Renal cortical epithelial cell (primary cell): ENCODE measurements around the gene PLXNA2. TPM values are rescaled to one million over a fixed set of nuclear protein-coding genes. Genes with fewer than 3 reads are reported as not detected.

ENCODE experiments used
- DNase-seq: peaks from one replicate; pipeline ENCODE4 v3.0.0-alpha.2; 2011; ENCODE audit warnings: low read depth
- total RNA-seq: library from RNA; depleted of rRNA; stranded (reverse); fragments of >200 nt; gene quantifications from 2 replicates; pipeline ENCODE4 v1.2.3, GENCODE V29; 2014

Gene PLXNA2
- total RNA-seq, 1 donor from 2014 or later, result 5.8 TPM

DNA sequence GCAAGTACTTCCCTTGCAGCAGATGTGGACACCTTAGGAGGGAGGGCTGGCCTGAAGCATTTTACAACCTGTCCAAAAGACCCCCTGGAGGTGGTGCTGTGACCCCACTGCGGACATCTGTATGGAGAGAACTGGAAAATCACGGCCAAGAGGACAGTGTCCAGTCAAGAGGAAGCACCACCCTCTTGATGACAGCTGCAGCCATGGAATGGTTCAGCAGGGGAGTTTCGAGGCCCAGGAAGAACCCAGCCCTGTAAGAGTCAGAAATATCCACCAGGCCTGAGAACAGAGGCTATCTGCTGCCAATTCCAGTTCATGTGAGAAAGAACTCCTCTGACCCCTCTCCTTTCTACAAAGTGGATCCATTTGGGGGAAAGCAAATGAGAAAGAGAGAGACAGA lies 126.8 kb downstream of the PLXNA2 start:
- no peak for DNase-seq

- no peak for DNase-seq
Measured at GRCh38 chr1:208115924-208116640, 128.1 kb downstream of the PLXNA2 start.

- DNase-seq, result no peak
Measured at GRCh38 chr1:208113011-208113410, 131.2 kb downstream of the PLXNA2 start.

- DNase-seq, result no peak
Measured at GRCh38 chr1:208112401-208112800, 131.8 kb downstream of the PLXNA2 start.

DNA sequence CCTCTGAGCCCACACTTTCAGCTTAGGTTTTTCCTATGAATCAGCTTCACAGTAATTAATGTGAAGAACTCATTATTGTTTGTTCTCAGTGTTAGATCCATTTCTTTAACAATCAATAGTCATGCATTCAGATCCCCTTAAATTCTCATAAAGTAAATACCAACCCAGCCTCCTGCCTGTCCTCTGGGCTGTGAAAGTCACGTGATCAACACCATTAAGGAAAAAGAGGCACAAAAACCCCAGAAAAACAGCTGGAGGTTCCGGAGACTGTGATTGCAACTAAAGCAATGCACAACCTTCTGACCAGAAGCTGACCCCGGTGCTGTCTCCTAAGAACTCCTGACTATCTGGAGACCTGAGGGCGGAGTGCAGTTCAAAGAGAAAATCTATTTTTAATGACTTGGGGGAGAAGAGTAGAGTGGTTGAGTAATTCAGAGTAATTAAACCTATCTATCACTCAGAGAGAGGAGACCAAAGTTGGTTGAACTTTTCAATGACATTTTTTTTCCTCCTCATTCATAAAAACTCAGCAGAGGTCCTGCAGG lies 132.5 kb downstream of the PLXNA2 start:
- DNase-seq, result no peak

GRCh38 chr1:208110296-208110695 lies 133.9 kb downstream of the PLXNA2 start:
- DNase-seq, result no peak

DNA sequence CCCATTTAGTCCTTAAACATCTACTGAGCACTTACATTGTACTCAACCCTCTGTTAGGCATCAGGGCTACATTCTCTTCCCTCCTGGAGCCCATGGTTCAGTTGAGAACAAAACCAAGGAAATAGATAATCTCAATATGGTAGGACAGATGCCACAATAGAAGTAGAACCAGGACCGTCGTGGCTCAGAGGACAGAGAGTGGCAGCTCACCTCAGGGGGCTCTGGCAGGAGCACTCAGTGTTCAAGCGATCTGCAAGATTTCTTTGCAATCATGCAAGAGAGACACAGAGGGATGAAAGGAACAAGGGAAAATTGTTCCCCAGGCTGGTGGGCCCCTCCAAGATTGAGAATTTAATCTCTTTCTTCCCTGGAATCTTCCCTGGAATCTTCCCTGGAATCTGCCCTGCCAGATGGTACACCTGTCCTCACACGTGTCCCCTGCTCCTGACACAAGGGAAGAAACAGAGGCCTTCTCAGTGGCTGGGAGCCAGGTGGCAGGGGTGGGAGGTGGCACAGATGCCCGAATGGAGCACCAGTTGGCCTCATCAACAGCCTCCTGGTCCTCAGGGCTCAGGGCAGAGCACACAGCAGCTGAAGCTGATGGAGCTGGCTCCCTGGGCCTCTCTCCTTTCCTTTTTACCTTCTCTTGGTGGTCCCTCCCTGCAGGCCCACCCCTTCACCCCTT lies 135.4 kb downstream of the PLXNA2 start:
- DNase-seq, result no peak

- peak; percentile 80 for DNase-seq
Measured at GRCh38 chr1:208108213-208108608, 136.0 kb downstream of the PLXNA2 start.

DNA sequence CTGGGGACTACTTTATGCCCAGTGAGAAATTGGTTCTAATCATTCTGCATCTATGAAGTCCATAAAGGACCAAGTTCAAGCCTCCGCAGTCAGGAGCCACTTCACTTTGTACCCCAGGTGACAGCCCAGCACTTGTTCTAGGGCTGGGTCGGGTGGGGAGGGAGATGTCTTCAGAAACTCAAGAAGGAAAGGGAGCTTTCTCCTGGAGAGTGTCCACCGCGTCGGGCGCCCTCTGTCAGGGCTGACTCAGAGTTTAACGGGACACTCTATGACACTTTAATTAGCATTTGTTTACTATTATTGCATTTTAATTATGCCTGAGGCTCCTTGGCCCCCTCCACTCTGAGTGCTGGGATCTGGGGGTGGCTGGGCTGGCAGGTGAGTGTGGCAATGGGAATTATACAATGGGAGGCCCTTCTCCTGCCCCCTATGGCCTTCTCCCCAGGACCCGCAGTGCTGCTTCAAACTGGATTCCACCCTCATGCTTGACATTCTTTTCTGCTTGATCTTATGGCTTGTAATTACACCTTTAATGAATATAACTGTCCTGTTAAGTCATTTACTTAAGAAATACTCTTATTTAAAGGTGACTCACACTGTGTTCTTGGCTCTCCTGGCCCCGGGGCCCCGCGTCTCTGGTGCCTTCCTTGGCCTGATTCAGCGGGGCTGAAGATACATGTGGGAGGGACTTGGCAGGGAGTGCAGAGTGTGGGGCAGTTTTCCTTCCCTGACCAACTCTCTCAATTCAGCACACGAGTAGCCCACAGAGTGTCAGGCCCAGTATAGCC lies 136.6 kb downstream of the PLXNA2 start:
- DNase-seq, result peak; percentile 94

- DNase-seq, result no peak
Measured at GRCh38 chr1:208106218-208106617, 138.0 kb downstream of the PLXNA2 start.

GRCh38 chr1:208105756-208106155 lies 138.4 kb downstream of the PLXNA2 start:
- no peak for DNase-seq

DNA sequence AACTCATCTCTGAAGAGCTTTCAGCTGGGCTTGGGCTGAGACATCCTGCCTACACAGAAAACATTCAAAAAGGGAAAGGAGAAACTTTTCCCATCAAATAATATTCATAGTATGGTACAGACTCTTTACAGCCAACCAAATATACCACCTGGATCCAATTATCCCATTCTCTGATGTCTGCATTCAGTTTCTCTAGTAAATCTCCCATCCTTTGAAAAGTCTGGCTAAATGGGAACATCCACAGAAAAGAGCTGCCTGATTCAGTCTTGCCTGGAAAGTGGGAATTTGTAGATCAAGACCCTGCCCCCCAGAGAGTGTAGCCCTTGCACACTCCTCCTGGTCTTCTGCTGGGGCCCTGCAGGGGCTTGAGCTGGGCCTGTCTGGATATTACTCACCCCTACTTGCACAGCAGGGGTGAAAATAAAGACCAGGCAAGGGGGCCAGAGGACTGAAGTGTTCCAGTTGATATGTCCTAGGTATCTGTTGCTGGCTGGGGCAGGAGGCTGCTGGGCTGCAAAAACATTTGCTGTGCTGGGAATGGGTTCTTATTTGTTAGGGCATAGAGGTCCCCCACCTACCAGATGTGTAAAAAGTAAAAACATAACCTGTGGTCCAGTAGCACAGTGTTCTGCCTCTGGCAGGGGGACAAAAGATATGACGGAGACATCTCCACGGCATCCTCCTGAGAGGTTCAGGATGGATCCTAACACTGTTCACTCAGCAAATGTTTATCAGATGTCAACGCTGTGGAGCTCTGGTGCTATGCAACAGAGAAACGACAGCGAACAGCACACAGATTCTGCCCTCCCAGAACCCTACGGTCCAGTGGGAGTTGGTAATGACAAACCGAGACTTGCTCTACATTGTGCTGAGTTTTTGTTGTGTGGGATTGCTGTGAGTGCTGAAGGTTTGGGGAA lies 140.3 kb downstream of the PLXNA2 start:
- DNase-seq, result no peak

DNA sequence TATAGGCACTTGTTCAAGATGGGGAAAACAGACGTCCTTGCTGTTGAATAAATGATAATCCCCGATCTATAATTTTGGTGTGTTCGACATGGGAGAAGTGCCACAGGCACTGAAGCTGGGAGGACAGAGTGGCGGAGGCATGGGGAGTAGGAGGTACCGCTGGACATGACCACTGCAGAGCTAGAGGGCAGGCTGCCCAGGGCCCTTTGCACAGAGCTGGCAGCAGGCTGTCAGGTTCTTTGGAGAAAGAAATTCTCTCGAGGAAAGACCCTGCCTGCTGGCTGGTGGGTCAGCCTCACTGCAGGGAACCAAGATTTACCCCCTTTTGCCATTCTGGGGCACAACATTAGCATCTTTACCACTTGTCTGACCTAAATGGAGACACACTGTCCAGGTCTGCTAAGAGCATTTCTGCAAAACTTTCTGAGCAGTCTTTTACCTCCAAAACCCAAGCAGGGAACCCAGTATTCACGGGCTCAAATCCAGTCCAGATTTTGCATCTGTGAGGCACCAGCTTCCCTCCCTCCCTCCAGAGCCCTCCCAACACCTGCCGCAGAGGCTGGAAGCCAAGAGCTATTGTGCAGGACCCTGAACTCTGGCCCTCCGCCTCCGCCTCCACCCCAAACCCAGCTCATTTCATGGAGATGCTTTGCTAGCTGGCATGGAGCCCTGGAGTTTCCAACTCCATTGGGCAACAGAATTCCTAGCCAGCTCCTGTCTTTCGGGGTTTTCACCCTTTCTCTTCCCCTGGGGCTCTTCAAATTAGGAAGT lies 142.3 kb downstream of the PLXNA2 start:
- DNase-seq, result peak; percentile 42

DNA sequence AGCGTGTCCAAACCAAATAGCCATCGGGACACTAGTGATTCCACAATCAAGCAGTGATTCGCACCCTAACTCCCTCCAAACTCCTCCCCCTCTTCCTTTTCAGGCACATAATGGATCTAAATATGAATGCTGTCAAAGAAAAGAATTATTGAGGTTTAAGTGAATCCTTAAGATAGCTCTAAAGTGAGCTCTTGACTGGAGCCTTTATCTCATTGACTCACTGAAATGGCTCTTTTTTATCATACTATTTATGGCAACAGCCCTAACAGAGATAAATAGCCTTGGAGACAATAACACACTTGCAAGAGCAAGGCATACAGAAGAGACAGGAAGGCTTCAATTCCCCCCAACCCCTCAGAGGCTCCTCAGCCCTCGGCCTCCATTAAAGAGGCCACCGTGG lies 143.3 kb downstream of the PLXNA2 start:
- no peak for DNase-seq

- DNase-seq, result no peak
Measured at GRCh38 chr1:208100106-208100505, 144.1 kb downstream of the PLXNA2 start.

- DNase-seq, result no peak
Measured at GRCh38 chr1:208098773-208099172, 145.4 kb downstream of the PLXNA2 start.

DNA sequence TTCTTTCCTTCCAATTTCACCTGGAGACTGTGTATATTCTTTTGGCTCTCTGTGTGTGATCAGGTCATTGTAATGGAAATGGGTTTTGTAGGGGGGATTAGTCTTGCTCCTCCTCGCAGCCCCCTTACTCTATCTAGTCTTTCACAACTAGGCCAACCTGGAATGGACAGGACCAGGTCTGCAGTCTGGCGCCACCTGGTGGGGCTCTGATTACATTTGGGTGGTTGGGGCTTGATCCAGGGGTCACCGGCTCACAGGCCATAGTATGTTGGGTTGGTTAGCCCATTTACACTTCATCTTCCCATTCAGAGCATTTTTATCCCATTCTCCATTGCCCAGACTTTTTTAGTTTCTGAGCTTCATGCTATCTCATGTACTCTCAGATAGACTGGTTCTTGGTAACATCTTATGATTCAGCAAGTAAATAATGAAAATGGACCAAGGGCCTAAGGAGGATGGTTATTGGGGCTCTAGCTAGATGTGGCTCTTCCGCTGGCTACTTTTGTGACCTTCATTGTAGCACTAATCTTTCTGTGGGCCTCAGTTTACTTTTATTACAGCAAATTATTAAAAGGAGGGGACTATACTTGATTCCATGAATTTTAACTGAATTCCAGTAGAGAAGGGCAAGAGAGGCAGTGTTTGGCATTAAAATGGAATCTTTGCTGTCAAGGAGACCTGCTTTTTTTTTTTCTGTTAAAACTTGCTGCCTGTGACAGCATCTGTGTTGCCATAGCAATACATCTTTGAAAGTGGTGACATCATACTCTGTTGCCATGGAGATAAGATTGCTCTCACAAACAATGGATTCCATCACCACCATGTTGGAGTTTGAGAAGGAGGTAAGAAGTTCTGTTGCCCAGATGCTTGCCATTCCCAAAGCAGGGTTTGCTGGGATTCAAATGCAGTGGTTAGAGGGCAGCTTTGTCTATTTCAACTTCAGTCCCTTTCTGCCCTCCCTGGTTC lies 150.1 kb downstream of the PLXNA2 start:
- peak; percentile 41 for DNase-seq

- DNase-seq, result no peak
Measured at GRCh38 chr1:208093046-208093445, 151.1 kb downstream of the PLXNA2 start.
